Retina (tissue), 1 donor: ENCODE data around the gene RTCB.

Experiments used
- DNase-seq: peaks from one replicate; pipeline ENCODE4 v3.0.0-alpha.2; 2016

The RTCB gene

GRCh38 chr22:32411829-32412592 lies at the start of gene RTCB:
TSS of gene RTCB (minus strand) at chr22:32412247. CDS start at chr22:32412156, 91 bp downstream.
- peak; percentile 94 for DNase-seq

- no peak for DNase-seq
Measured at GRCh38 chr22:32457031-32457430, 45.0 kb upstream of the RTCB start.

- no peak for DNase-seq
Measured at GRCh38 chr22:32448980-32449379, 36.9 kb upstream of the RTCB start.

- no peak for DNase-seq
Measured at GRCh38 chr22:32446321-32446720, 34.3 kb upstream of the RTCB start.

- no peak for DNase-seq
Measured at GRCh38 chr22:32444068-32444467, 32.0 kb upstream of the RTCB start.

- no peak for DNase-seq
Measured at GRCh38 chr22:32430352-32430751, 18.3 kb upstream of the RTCB start.

- DNase-seq: no peak
Measured at GRCh38 chr22:32426881-32427280, 14.8 kb upstream of the RTCB start.

- DNase-seq: no peak
Measured at GRCh38 chr22:32423664-32424063, 11.6 kb upstream of the RTCB start.

- no peak for DNase-seq
Measured at GRCh38 chr22:32422062-32422461, 10.0 kb upstream of the RTCB start.

GRCh38 chr22:32421484-32421883 lies 9.4 kb upstream of the RTCB start:
- DNase-seq: no peak

GRCh38 chr22:32417906-32418305 lies 5.9 kb upstream of the RTCB start:
- no peak for DNase-seq

GRCh38 chr22:32416556-32417085 lies 4.6 kb upstream of the RTCB start:
- no peak for DNase-seq

GRCh38 chr22:32414191-32414590 lies 2.1 kb upstream of the RTCB start:
- DNase-seq: no peak

GRCh38 chr22:32413719-32414118 lies 1.7 kb upstream of the RTCB start:
- no peak for DNase-seq

GRCh38 chr22:32411402-32411801 lies 645 bp downstream of the RTCB start:
- DNase-seq: no peak

GRCh38 chr22:32410459-32410858 lies 1.6 kb downstream of the RTCB start:
- no peak for DNase-seq

GRCh38 chr22:32409977-32410376 lies 2.1 kb downstream of the RTCB start:
- no peak for DNase-seq

GRCh38 chr22:32407936-32408335 lies 4.1 kb downstream of the RTCB start:
- no peak for DNase-seq

- DNase-seq: no peak
Measured at GRCh38 chr22:32407312-32407711, 4.7 kb downstream of the RTCB start.

GRCh38 chr22:32404021-32404420 lies 8.0 kb downstream of the RTCB start:
- DNase-seq: no peak

GRCh38 chr22:32401486-32401885 lies 10.6 kb downstream of the RTCB start:
- no peak for DNase-seq

GRCh38 chr22:32396746-32397145 lies 15.3 kb downstream of the RTCB start:
- DNase-seq: no peak

GRCh38 chr22:32396255-32396654 lies 15.8 kb downstream of the RTCB start:
- DNase-seq: no peak

GRCh38 chr22:32395107-32395506 lies 16.9 kb downstream of the RTCB start:
- DNase-seq: no peak

- DNase-seq: peak; percentile 40
Measured at GRCh38 chr22:32389685-32390084, 22.4 kb downstream of the RTCB start.
